Measurements from ENCODE around the gene KCP.
"Not testable (repeated sequence)": the region's sequence is repeated elsewhere in the genome, so short reads cannot be mapped to it uniquely, and the experiment has no call there.

The KCP gene

DNA sequence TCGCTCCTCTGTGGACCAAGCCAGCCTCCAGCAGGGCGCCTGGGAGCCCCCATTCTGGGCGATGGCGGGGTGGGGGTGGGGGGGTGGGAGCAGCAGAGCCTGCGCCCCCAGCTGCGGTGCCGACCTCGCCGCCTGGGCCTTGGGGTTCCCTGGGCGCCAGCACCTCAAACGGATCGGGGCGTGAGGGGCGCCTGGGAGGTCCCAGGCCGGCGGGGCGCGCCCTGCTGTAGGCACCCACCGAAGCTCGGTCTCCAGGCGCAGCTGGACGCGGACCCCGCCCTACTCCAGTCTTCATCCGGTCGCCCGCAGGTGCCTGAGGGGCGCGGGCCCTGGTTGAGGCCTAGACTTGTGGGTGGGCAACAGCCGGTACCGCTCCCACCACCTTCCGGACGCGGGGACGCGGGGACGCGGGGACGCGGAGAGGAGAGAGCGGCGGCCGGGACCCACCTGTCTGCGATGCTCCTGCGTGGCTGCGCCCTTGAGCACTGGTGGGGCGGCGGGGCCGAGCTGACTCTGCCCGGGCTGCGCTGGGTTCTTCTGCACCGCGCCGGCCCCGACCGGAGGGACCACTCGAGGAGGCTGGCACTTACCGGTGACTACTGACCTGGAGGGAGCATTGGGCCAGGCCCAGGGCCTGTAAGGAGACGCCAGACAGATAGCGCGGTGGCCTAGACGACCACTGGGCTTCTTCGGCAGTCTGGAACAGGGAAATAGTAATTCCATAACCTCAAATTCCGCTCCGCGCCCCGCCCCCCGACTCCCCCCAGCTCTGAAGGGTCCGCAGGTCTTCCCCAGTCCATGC is 5.5 kb upstream of the KCP start:
- POLR2A ChIA-PET: no interaction called here
- WGBS (ENCODE audit: insufficient coverage): 43% methylated on average over 48 of the region's 69 CpGs
- Histone ChIP-seq H3K9me3 (ENCODE audit: control extremely low read depth in 1 of 5, control insufficient read depth in 4 of 5, insufficient read depth in 2 of 5, low read depth in 1 of 5, low read length in 4 of 5) (no peaks in the 10 kb centered on the region), H3K4me3 (ENCODE audit: control insufficient read depth in 1 of 7, extremely low read depth in 1 of 7, insufficient read depth in 4 of 7, low read depth in 2 of 7, low read length in 6 of 7) (peak overlapping the region in 4 of 7 experiments; percentile 42 to 73 (median 62)), H3K27me3 (replicated peaks in 2 of 5; ENCODE audit: control insufficient read depth in 4 of 5, insufficient read depth in 5 of 5, low read length in 4 of 5) (peaks cover 0 to 43% (median 10%) of the 10 kb centered on the region in 5 experiments), H3K4me1 (ENCODE audit: control extremely low read depth in 1 of 4, control insufficient read depth in 4 of 4, insufficient read depth in 4 of 4, low read length in 3 of 4) (peaks cover 0 to 11% (median 8%) of the 10 kb centered on the region in 4 experiments), H3K27ac (ENCODE audit: insufficient read depth in 1 of 2, low read depth in 1 of 2, low read length in 2 of 2, poor library complexity in 1 of 2, severe bottlenecking in 2 of 2) (no peak overlapping the region), H3K36me3 (ENCODE audit: control insufficient read depth in 4 of 4, insufficient read depth in 4 of 4, low read length in 3 of 4) (no peaks in the 10 kb centered on the region)
- CTCF ChIA-PET: interaction anchor here (2.6 kb wide), 1 partner anchor 30 kb away, joined by 12 read pairs; no protein-coding TSS in a partner anchor
- DNase-seq: peak in 1 of 3 donors; percentile 28

DNA sequence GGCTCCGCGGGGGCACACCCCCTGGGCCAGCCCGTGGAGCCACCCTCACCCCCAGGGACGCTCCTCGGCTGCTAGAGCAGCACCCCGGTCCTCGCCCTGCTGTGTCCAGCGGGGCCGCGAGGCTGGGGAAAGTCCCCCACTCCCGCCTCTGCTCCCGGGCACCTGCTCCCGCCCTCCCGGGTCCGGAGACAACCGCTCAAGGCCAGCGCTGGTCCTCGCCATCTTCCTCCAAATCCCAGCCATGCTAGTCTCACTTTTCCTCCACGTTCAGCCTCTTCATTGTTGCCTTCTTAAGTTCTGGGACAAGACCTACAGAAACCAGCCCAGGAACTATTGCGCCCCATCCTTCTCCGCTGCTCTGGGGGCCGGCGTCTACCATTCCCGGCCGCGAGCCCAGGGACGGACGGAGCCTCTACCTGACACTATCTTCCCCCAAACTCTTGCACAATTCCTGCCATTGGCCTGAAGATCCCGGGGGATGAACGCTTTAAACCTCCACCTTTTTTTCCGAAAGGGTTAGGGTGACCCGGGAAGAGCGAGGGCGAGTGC is 4.8 kb upstream of the KCP start:
- Histone ChIP-seq H3K4me3 (ENCODE audit: control insufficient read depth in 1 of 7, extremely low read depth in 1 of 7, insufficient read depth in 4 of 7, low read depth in 2 of 7, low read length in 6 of 7) (peak overlapping the region in 6 of 7 experiments; percentile 13 to 73 (median 62)), H3K9me3 (ENCODE audit: control extremely low read depth in 1 of 5, control insufficient read depth in 4 of 5, insufficient read depth in 2 of 5, low read depth in 1 of 5, low read length in 4 of 5) (no peaks in the 10 kb centered on the region), H3K36me3 (ENCODE audit: control insufficient read depth in 4 of 4, insufficient read depth in 4 of 4, low read length in 3 of 4) (no peaks in the 10 kb centered on the region), H3K4me1 (ENCODE audit: control extremely low read depth in 1 of 4, control insufficient read depth in 4 of 4, insufficient read depth in 4 of 4, low read length in 3 of 4) (peaks cover 0 to 14% (median 9%) of the 10 kb centered on the region in 4 experiments), H3K27ac (ENCODE audit: insufficient read depth in 1 of 2, low read depth in 1 of 2, low read length in 2 of 2, poor library complexity in 1 of 2, severe bottlenecking in 2 of 2) (no peak overlapping the region), H3K27me3 (replicated peaks in 2 of 5; ENCODE audit: control insufficient read depth in 4 of 5, insufficient read depth in 5 of 5, low read length in 4 of 5) (peaks cover 0 to 50% (median 10%) of the 10 kb centered on the region in 5 experiments)
- WGBS (ENCODE audit: insufficient coverage): 2% methylated on average over 26 of the region's 34 CpGs
- ChIA-PET CTCF (interaction anchor here (1.3 to 2.6 kb wide), 2 partner anchors 25 to 31 kb away, joined by 5 to 12 read pairs; no protein-coding TSS in a partner anchor), POLR2A (no interaction called here)
- peak in 1 of 3 donors; percentile 13 for DNase-seq

DNA sequence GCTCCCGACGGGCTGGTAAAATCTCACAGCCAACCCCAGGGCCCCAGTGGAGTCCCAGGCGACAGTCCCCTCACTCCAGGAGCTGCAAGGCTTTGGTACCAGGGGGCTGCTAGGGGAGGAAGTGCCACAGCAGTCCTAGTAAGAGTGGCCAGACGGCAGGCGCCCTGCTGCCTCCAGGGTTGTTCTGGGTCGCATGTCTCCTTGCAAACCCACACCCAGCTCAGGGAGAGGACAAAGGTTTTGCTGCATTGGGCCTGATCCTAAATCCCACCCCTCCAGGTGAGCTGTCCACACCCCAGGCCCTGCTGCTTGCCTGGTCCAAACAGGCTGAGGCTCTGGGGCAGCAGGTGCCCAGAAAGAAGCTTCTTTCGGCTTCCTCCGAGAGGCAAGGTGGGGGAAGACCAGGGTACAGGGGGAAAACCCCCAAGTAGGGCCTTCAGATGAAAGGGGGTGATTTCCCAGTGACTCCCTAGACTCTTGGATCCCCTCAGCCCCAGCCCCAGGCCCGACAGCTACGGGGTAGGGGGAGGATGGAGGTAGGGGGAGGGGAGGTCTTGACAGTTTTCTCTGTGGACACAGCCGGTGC is 4.2 kb upstream of the KCP start:
- POLR2A ChIA-PET: interaction anchor here (1.1 kb wide), 1 partner anchor 19 kb away, joined by 3 read pairs; no protein-coding TSS in a partner anchor
- H3K4me1 ChIP-seq (ENCODE audit: control extremely low read depth in 1 of 4, control insufficient read depth in 4 of 4, insufficient read depth in 4 of 4, low read length in 3 of 4): peaks cover 0 to 21% (median 14%) of the 10 kb centered on the region in 4 experiments
- peak in 2 of 3 donors; percentile 45 to 52 for DNase-seq
- no peak overlapping the region for H3K4me3 ChIP-seq (ENCODE audit: control insufficient read depth in 1 of 7, extremely low read depth in 1 of 7, insufficient read depth in 4 of 7, low read depth in 2 of 7, low read length in 6 of 7)
- peaks cover 0 to 57% (median 11%) of the 10 kb centered on the region in 5 experiments for H3K27me3 ChIP-seq (replicated peaks in 2 of 5; ENCODE audit: control insufficient read depth in 4 of 5, insufficient read depth in 5 of 5, low read length in 4 of 5)
- H3K36me3 ChIP-seq (ENCODE audit: control insufficient read depth in 4 of 4, insufficient read depth in 4 of 4, low read length in 3 of 4): no peaks in the 10 kb centered on the region
- WGBS (ENCODE audit: insufficient coverage): 81% methylated on average over 5 of the region's 11 CpGs
- H3K9me3 ChIP-seq (ENCODE audit: control extremely low read depth in 1 of 5, control insufficient read depth in 4 of 5, insufficient read depth in 2 of 5, low read depth in 1 of 5, low read length in 4 of 5): no peaks in the 10 kb centered on the region
- CTCF ChIA-PET: interaction anchor here (0.6 to 2.6 kb wide), 5 partner anchors 8 to 175 kb away, joined by 3 to 12 read pairs (median 4); no protein-coding TSS in a partner anchor
- H3K27ac ChIP-seq (ENCODE audit: insufficient read depth in 1 of 2, low read depth in 1 of 2, low read length in 2 of 2, poor library complexity in 1 of 2, severe bottlenecking in 2 of 2): no peak overlapping the region

- H3K9me3 ChIP-seq (ENCODE audit: control extremely low read depth in 1 of 5, control insufficient read depth in 4 of 5, insufficient read depth in 2 of 5, low read depth in 1 of 5, low read length in 4 of 5): no peaks in the 10 kb centered on the region
- WGBS (ENCODE audit: insufficient coverage): 93% methylated on average over 10 of the region's 10 CpGs
- no peak overlapping the region for H3K4me3 ChIP-seq (ENCODE audit: control insufficient read depth in 1 of 7, extremely low read depth in 1 of 7, insufficient read depth in 4 of 7, low read depth in 2 of 7, low read length in 6 of 7)
- no peak overlapping the region for H3K27ac ChIP-seq (ENCODE audit: insufficient read depth in 1 of 2, low read depth in 1 of 2, low read length in 2 of 2, poor library complexity in 1 of 2, severe bottlenecking in 2 of 2)
- peaks cover 0 to 63% (median 16%) of the 10 kb centered on the region in 5 experiments for H3K27me3 ChIP-seq (replicated peaks in 2 of 5; ENCODE audit: control insufficient read depth in 4 of 5, insufficient read depth in 5 of 5, low read length in 4 of 5)
- H3K36me3 ChIP-seq (ENCODE audit: control insufficient read depth in 4 of 4, insufficient read depth in 4 of 4, low read length in 3 of 4): no peaks in the 10 kb centered on the region
- H3K4me1 ChIP-seq (ENCODE audit: control extremely low read depth in 1 of 4, control insufficient read depth in 4 of 4, insufficient read depth in 4 of 4, low read length in 3 of 4): peaks cover 0 to 24% (median 15%) of the 10 kb centered on the region in 4 experiments
- ChIA-PET POLR2A (interaction anchor here (1.1 kb wide), 1 partner anchor 19 kb away, joined by 3 read pairs; no protein-coding TSS in a partner anchor), CTCF (interaction anchor here (0.6 to 2.6 kb wide), 5 partner anchors 8 to 175 kb away, joined by 3 to 12 read pairs (median 4); no protein-coding TSS in a partner anchor)
- DNase-seq: no peak
Observed at GRCh38 chr7:128913870-128914565, 3.5 kb upstream of the KCP start.

DNA sequence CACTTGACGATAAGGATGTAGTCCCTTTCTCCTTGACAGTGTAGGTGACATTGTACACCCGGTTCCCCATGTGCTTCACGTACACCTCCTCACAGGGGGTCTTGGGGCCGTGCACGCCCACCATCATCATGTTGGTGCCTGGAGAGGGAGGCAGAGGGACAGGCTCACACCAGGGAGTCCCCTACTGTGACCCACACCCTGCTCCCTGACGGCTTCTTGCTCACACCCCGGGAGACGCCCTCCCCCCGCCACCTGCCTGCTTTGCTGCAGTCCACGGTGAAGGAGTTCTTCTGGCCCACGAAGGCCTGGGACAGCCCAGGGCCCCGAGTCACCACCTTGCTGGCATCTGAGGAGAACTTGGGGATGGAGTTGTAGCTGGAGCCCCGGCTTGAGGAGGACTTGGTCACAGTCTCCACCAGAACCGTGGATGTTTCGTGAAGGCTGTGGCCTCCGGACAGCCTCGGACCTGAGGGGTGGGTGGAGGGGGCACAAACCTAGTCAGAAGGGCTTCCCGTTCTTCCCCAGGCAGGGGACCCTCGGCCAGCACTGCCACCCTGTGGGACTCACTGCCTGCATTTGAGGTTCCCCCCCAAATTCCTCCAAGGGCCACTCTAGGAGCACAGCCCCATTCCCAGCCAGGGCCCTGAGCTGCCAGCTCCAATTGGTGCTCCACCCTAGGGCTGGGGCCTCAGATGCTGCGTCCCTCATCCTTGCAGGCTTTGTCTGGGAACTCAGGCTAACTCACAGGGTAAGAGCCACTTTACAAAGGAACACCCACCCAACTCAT is 2.4 kb upstream of the KCP start:
- H3K4me3 ChIP-seq (ENCODE audit: control insufficient read depth in 1 of 7, extremely low read depth in 1 of 7, insufficient read depth in 4 of 7, low read depth in 2 of 7, low read length in 6 of 7); H3K27ac ChIP-seq (ENCODE audit: insufficient read depth in 1 of 2, low read depth in 1 of 2, low read length in 2 of 2, poor library complexity in 1 of 2, severe bottlenecking in 2 of 2); H3K9me3 ChIP-seq (ENCODE audit: control extremely low read depth in 1 of 5, control insufficient read depth in 4 of 5, insufficient read depth in 2 of 5, low read depth in 1 of 5, low read length in 4 of 5); POLR2A ChIA-PET; H3K36me3 ChIP-seq (ENCODE audit: control insufficient read depth in 4 of 4, insufficient read depth in 4 of 4, low read length in 3 of 4); CTCF ChIA-PET; DNase-seq: not testable (repeated sequence)
- WGBS (ENCODE audit: insufficient coverage): 92% methylated on average over 2 of the region's 20 CpGs
- Histone ChIP-seq H3K4me1 (ENCODE audit: control extremely low read depth in 1 of 4, control insufficient read depth in 4 of 4, insufficient read depth in 4 of 4, low read length in 3 of 4) (peaks cover 0 to 24% (median 15%) of the 10 kb centered on the region in 4 experiments), H3K27me3 (replicated peaks in 2 of 5; ENCODE audit: control insufficient read depth in 4 of 5, insufficient read depth in 5 of 5, low read length in 4 of 5) (peaks cover 0 to 73% (median 19%) of the 10 kb centered on the region in 5 experiments)

DNA sequence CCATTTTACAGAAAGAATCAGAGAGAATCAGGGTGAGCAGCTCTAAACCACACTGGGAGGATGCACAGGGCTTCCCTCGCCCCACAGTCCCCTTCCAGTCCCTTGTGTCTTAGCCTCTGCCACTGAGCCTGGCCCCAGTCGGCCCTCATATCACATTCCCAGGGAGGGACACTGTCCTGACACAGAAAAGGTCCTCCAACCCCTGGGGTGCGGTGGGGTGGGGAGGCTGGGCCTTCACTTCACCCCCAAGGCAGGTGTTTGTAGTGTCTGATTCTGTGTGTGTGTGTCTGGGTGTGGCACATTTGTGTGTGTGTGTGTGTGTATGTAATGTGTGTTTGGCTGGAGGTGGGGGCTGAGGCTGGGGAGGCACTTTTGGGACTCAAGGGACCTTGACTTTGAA is 1.8 kb upstream of the KCP start:
- ChIA-PET CTCF (interaction anchor here (0.8 to 1.6 kb wide), 3 partner anchors 15 to 36 kb away, joined by 3 to 7 read pairs (median 4); no protein-coding TSS in a partner anchor), POLR2A (no interaction called here)
- no peak for DNase-seq
- Histone ChIP-seq H3K4me1 (ENCODE audit: control extremely low read depth in 1 of 4, control insufficient read depth in 4 of 4, insufficient read depth in 4 of 4, low read length in 3 of 4) (peaks cover 0 to 24% (median 15%) of the 10 kb centered on the region in 4 experiments), H3K9me3 (ENCODE audit: control extremely low read depth in 1 of 5, control insufficient read depth in 4 of 5, insufficient read depth in 2 of 5, low read depth in 1 of 5, low read length in 4 of 5) (no peaks in the 10 kb centered on the region), H3K4me3 (ENCODE audit: control insufficient read depth in 1 of 7, extremely low read depth in 1 of 7, insufficient read depth in 4 of 7, low read depth in 2 of 7, low read length in 6 of 7) (no peak overlapping the region), H3K27ac (ENCODE audit: insufficient read depth in 1 of 2, low read depth in 1 of 2, low read length in 2 of 2, poor library complexity in 1 of 2, severe bottlenecking in 2 of 2) (no peak overlapping the region), H3K27me3 (replicated peaks in 2 of 5; ENCODE audit: control insufficient read depth in 4 of 5, insufficient read depth in 5 of 5, low read length in 4 of 5) (peaks cover 0 to 73% (median 19%) of the 10 kb centered on the region in 5 experiments), H3K36me3 (ENCODE audit: control insufficient read depth in 4 of 4, insufficient read depth in 4 of 4, low read length in 3 of 4) (no peaks in the 10 kb centered on the region)
- WGBS (ENCODE audit: insufficient coverage): 100% methylated on average over 2 of the region's 3 CpGs
